A673 (cell line): Measurements from ENCODE around the gene PAPSS2.
A peak's percentile ranks its signal among the peaks of the same experiment; 100 is the strongest.

Source experiments
- EZH2 ChIP-seq: fragments of 200-600 bp; sonication (generic); IDR thresholded peaks from 2 replicates; pipeline ENCODE4 v1.6.1; 2017; ENCODE audit warnings: borderline replicate concordance, low read depth, mild to moderate bottlenecking, mixed read lengths, antibody characterized with exemption, low read length; ENCODE audit not compliant: poor library complexity, severe bottlenecking
- TF ChIP-seq, protein P1 (sequence below): fragments of 300-800, 200-600 bp; sonication (generic); conservative IDR thresholded peaks from 2 replicates; pipeline ENCODE4 v1.5.1; 2017; ENCODE audit warnings: low read depth, mild to moderate bottlenecking, antibody characterized with exemption, low read length, moderate library complexity, mixed read lengths

GRCh38 chr10:87659571-87660483, at the start of gene PAPSS2:
- TF ChIP-seq, protein P1, sequence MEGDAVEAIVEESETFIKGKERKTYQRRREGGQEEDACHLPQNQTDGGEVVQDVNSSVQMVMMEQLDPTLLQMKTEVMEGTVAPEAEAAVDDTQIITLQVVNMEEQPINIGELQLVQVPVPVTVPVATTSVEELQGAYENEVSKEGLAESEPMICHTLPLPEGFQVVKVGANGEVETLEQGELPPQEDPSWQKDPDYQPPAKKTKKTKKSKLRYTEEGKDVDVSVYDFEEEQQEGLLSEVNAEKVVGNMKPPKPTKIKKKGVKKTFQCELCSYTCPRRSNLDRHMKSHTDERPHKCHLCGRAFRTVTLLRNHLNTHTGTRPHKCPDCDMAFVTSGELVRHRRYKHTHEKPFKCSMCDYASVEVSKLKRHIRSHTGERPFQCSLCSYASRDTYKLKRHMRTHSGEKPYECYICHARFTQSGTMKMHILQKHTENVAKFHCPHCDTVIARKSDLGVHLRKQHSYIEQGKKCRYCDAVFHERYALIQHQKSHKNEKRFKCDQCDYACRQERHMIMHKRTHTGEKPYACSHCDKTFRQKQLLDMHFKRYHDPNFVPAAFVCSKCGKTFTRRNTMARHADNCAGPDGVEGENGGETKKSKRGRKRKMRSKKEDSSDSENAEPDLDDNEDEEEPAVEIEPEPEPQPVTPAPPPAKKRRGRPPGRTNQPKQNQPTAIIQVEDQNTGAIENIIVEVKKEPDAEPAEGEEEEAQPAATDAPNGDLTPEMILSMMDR = 0 out of 2 replicates have a peak, but pooled peaks have one; percentile 14
- no peak for TF ChIP-seq EZH2
